Urothelium cell line (cell line): ENCODE measurements around the gene CKLF.
"Not testable (repeated sequence)": the region's sequence is repeated elsewhere in the genome, so short reads cannot be mapped to it uniquely, and the experiment has no call there.

ENCODE experiments used
- DNase-seq: peaks from one replicate; pipeline ENCODE4 v3.0.0; 2011; ENCODE audit warnings: low spot score, mixed read lengths
- FAIRE-seq: peaks from 2 replicates; lab custom pipeline; 2011; peaks lifted over from hg19 to GRCh38; lab: Jason Lieb, UNC

Gene CKLF

GRCh38 chr16:66592241-66592640 is 39.9 kb downstream of the CKLF start:
- FAIRE-seq (no peak), DNase-seq (no peak)

DNA sequence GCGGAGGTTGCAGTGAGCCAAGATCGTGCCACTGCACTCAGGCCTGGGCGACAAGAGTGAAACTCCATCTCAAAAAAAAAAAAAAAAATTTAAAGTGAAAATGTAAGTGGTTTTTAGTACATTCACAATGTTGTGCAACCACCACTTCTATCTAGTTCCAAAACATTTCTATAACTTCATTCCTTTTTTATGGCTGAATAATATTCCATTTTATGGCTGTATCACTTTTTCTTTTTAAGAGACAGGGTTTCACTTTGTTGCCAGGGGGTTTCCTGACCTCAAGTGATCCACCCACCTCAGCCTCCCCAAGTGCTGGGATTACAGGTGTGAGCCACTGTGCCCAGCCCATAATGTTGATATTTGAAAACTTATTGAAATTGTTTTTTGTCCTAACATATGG is 40.4 kb downstream of the CKLF start:
- DNase-seq, result no peak
- FAIRE-seq, result no peak

DNA sequence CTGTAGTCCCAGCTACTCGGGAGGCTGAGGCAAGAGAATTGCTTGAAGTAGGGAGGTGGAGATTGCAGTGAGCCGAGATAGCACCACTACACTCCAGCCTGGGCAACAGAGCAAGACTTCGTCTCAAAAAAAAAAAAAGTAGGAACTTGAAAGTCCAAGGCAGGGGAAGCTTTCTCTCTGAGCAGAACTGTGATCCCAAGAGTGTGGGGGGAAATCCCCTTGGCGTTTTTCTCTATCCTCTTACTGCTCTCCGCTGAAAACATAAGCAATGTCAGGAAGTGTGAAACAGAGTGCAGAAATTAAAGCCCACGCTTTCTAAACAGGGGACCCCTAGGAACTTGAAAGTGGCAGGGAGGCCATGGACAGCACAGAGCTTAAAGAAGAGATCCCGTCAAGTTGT is 42.4 kb downstream of the CKLF start:
- no peak for DNase-seq
- no peak for FAIRE-seq

- FAIRE-seq, DNase-seq: not testable (repeated sequence)
These were observed 44.2 kb downstream of the CKLF start for GRCh38 chr16:66596559-66596958.

DNA sequence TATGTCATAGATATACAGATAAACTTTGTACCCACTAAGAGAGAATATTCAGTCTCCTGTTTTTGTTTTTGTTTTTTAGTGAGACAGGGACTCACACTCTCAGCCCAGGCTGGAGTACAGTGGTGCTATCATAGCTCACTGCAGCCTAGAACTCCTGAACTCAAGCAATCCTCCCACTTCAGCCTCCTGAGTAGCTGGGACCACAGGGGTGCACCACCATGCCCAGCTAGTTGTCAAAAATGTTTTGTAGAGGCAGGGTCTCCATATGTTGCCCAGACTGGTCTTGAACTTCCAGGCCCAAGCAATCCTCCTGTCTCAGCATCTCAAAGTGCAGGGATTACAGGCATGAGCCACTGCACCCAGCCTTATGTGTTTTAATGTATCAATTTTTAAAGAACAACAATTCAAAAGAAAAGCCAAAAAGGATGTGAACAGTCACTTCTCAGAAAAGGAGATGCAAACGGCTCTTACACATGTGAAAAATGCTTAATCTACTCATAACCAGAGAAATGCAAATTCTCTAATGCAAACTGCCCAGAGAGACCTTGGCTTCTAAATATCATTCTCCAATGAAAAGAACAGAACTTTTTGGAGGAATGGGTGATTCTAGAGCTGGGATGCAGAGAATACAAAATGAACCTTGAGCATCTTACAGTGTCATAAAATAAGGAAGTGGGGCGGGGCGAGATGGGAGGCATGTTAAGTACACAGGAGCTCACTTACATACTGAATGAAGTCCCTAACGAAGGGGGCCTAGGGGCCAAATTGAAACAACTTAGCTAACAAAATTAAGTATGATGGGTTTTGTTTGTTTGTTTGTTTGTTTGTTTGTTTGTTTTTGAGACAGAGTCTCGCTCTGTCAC is 44.8 kb downstream of the CKLF start:
- DNase-seq (no peak), FAIRE-seq (no peak)

DNA sequence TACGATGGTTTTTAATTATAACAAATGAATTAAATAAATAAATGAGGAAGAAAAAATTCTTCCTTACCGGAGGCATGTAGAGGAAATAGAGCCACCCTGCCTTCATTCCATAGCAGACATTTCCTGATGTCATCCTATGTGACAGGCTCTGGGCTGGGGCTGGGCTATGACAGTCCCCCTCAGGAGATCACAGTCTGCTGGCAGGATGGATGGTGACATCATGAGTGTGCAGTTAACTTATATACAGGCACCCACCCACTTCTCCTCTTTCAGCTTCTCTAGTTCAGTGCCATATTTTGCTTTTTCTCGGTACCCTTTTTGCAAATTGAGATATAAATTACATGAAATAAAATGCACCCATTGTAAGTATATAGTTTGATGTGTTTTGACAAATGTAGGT is 45.7 kb downstream of the CKLF start:
- FAIRE-seq, result no peak

DNA sequence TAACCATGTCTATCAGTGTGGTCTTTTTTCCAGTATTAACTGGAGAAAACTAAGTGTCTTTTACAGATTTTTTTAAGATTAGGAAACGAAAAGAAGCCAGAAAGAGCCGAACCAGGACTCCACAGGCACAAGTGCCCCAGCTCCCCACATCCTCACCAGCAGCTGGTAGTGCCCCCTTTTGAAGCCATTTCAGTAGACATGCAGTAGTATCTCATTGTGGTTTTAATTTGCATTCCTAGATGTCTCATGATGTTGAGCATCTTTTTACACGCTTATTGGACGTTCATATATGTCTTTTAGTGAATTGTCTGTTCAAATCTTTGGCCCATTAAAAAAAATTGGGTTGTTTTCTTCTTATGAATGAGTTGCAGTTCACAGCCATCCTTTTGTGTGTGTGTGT is 47.4 kb downstream of the CKLF start:
- DNase-seq, result no peak
- no peak for FAIRE-seq

More for the DNA sequence above, 45.7 kb downstream of the CKLF start:
- DNase-seq, result no peak

DNA sequence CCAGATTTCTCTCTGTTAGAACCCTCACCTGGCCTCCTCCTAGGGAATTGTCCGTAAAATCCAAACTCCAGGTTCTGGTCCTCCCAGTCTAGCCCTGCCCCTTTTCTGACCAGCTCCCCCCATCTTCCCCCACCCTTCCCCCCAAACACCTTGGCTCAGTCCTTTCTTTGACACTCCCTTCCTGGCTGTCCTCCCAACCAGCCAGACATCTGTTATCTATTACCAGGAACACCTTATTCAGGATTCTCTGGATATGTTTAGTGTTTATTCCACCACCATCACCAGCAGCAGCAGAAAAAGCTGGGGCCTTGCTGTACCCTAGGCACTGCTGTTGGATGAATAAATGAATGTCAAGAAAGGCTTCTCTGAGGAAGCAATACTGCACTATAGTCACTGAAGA is 48.1 kb downstream of the CKLF start:
- DNase-seq (no peak), FAIRE-seq (no peak)

DNA sequence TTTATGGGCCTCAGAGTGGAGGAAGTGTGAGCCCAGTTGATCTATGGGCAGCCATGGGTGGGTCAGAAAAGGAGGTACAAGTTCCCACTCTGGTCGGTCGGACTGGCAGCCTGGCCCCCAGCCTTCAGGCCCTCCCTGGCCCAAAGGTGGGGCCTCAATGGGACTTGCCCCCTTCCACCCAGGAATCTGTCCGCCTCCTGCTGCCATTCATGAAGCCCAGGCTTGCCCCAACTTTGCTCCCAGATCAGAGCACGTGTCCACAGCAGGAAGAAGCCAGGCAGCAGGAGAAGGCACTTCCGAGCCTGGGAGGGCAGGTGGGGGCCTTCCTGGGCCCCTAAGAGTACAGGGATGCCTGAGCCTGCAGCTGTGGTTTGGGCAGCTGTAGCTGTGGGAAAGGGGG is 49.1 kb downstream of the CKLF start:
- DNase-seq (no peak), FAIRE-seq (no peak)

DNA sequence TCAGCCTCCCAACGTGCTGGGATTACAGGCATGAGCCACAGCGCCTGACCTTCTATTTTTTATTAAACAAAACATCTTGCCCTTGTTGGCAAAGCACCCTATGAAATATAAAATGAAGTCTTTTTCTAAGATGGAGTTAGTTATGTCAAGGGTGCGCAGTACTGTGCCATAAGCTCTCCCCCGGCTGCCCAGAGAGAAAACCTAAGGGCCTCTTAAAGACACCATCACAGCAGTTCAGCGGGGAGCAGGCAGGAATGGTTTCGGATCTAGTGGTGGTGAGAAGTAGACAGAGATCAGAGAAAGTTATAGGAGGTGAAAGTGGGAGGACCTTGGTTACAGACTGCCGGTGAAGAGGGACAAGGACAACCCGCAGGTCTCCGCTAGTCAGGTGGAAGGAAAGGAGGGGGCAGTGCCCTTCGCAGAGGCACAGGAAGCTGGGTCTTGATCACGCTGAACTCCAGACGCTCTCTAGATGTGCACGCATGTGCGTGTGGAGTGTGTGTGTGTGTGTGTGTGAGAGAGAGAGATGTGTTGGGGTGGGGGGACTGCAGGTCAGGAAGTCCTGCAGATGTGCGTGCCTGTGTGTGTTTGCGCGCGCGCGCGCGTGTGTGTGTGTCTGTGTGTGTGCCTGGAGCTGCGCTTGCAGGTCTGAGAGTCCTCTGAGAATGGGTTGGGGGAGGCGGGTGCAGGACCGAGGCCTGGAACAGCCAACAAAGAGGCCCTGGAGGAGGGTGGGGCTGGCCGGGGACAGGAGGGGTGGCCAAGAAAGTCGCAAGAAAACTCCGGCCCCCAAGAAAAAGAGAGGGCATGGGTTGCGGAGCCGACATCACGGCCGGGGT is 51.4 kb downstream of the CKLF start:
- FAIRE-seq (peak; percentile 52), DNase-seq (peak; percentile 80)

DNA sequence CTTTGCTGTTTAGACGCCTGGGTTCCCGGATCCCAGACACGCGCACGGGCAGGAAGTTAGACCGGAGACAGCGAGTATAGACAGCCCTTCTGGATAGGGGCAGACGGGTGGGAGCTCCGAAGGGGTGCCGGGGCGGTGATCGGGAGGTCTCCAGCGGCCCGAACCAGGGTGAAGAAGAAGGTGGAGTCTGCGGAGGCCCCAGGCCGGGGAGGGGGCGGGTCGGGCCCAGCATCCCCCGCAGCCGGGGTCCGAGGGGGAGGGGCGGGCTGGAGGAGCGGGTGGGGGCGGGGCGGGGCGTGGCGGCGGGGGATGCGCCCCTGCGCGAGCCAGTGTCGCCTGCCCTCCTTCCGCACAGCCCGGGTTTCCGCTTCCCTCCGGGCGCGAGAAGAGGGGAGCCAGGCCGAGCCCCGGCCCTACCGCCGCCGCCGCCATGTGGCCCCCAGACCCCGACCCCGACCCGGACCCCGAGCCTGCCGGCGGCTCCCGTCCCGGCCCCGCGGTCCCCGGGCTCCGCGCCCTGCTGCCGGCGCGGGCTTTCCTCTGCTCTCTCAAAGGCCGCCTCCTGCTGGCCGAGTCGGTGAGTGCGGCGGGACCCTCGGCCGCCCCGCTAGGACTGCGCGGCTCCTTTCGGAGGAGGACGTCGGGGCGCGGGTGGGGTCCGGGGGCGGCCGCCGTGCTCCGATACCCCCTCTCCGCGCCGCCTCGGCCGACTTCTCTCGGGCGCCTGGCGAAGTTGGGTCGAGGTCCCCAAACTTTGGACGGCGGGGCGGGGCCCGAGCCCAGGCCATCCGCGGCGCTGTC is 52.2 kb downstream of the CKLF start, which contains the start of gene CMTM3:
Gene CMTM3 (plus strand): TSS at position 329 of the 801 bp plus-strand sequence. CDS start 102 bp downstream, at position 431.
- FAIRE-seq (no peak), DNase-seq (peak; percentile 88)

DNA sequence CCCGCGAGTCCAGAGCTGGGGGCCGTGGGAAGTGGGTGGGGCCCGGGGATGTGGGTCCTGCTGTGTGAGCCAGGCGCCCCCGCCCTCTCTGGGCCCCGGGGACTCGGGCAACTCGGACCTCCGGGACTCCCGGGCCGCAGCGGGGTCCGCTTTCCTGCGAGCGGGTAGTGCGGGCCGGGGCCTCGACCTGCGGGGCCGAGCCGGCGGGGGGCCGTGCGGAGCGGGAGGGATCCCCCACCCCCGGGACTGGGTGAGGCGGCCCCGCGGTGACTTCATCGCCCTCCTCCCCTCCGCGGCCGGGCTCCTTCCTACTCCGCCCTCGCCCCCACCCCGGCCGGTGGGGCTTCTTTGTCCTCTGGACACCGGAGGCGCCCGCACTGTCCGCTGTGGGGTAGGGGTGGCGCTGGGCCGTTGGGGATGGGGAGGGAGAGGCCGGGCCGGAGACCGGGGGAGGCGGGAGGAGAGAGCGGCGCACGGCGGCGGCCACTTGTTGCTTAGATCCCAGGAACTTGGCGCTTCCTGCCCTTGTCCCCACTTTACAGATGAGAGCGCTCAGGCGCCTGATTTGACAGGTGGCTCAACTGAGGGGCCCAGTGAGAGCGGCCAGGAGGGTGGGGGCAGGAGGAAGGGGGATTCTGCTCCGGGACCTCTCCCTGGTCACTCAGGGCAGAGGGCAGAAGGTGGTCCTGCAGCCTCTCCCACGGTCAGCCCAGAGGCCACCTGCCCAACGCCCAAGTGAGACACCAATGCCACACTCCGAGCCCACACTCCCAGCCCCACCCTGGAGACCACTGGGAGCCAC is 53.0 kb downstream of the CKLF start:
- FAIRE-seq, result no peak
- DNase-seq, result peak; percentile 71

DNA sequence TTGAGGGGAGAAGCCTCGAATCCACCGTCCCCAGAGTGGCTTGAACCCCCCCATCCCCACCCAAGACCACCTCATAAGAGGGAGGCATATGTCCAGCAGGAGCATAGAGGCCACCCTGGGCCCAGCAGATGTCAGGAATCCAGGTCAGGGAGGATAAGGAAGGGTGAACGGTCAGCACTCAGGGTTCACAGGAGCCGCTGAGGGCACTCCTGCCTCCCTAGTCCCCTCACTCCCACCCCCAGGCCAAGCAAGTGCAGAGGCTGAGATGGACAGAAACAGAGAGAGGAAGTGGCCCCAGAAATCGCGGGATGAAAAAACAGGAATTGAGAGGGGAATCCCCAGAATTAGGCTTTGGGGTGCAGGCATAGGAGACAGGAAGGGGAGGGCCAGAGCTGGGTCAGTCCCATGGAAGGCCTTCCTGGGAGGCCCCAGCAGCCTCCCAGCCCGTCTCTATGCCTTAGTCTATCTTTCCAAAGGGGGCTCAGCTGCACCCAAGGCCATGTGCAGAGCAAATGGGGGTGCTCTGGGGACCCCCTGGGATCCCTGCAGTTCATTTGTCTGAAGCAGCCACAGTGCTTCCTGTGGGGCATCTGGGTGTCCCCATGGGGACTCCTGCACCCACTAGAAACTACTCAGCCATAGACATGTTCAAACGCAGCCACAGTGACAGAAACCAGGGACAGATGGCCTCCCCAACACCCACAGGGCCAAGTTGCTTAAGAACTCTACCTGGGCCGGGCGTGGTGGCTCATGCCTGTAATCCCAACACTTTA is 53.8 kb downstream of the CKLF start:
- DNase-seq (no peak), FAIRE-seq (no peak)

- FAIRE-seq, result peak; percentile 50
- DNase-seq, result peak; percentile 95
These were observed 56.1 kb downstream of the CKLF start for GRCh38 chr16:66608241-66609138.

DNA sequence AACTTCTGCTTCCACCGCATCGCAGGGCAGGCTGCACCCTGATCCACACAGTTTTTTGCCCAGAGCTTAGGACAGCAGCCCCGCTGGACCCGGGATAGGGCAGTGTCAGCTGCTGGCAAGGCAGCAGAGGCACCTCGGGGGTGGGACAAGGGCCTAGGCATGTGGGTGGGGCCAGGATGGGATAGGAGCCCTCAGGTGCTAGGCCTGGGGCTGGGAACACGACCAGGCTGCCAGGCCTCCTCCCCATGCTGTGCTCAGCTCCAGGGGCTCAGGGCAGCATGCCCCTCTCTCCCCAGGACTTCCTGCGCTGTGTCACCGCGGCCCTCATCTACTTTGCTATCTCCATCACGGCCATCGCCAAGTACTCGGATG is 56.7 kb downstream of the CKLF start:
- no peak for DNase-seq
- FAIRE-seq, result no peak

- DNase-seq (no peak), FAIRE-seq (no peak)
These were observed 57.9 kb downstream of the CKLF start for GRCh38 chr16:66610111-66610820.

- not testable (repeated sequence) for DNase-seq, FAIRE-seq
These were observed 59.5 kb downstream of the CKLF start for GRCh38 chr16:66611911-66612310.

DNA sequence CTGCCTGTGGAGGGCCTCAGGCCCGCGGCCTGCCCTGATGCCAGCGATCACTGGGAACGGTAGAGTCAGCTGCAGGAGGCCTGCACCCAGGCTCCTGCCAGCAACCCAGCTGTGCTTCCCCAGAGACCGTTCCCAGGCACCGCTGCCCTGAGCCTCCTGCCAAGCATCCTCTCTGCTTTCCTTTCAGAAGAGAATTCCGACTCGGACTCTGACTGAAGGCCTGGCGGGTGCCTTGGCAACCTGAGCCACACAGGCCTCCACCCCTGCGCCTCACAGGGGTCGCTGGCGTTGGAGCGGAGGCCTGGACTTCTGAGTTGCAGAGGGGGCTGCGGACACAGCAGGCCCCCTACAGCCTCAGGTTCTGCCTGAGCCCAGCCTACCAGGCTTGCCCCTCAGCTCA is 60.0 kb downstream of the CKLF start:
- no peak for FAIRE-seq
- DNase-seq, result no peak
